HEK293T (cell line): ENCODE measurements around the gene QSOX2.

Experiments
- BHLHE40 ChIP-seq: fragments of 450-650 bp; IDR thresholded peaks from 2 replicates; pipeline ENCODE4 v1.6.1; 2016; ENCODE audit warnings: mild to moderate bottlenecking, moderate library complexity, borderline replicate concordance
- CTBP1 ChIP-seq: fragments of 450-650 bp; IDR thresholded peaks from 2 replicates; pipeline ENCODE4 v1.6.1; 2016; ENCODE audit warnings: borderline replicate concordance
- FOXK2 ChIP-seq: fragments of 450-650 bp; IDR thresholded peaks from 2 replicates; pipeline ENCODE4 v1.6.1; 2016; ENCODE audit warnings: mild to moderate bottlenecking
- FOXM1 ChIP-seq: fragments of 450-650 bp; IDR thresholded peaks from 2 replicates; pipeline ENCODE4 v1.6.1; 2017; ENCODE audit warnings: mild to moderate bottlenecking, borderline replicate concordance
- LEF1 ChIP-seq: fragments of 450-650 bp; IDR thresholded peaks from 2 replicates; pipeline ENCODE4 v1.6.1; 2017; ENCODE audit warnings: mild to moderate bottlenecking, borderline replicate concordance
- SP1 ChIP-seq: fragments of 450-650 bp; IDR thresholded peaks from 2 replicates; pipeline ENCODE4 v1.6.1; 2017
- SUZ12 ChIP-seq: fragments of 450-650 bp; IDR thresholded peaks from 2 replicates; pipeline ENCODE4 v1.6.1; 2016; ENCODE audit warnings: mild to moderate bottlenecking
- TARDBP ChIP-seq: fragments of 450-650 bp; IDR thresholded peaks from 2 replicates; pipeline ENCODE4 v1.6.1; 2016
- ZNF384 ChIP-seq: fragments of 450-650 bp; IDR thresholded peaks from 2 replicates; pipeline ENCODE4 v1.6.1; 2016

GRCh38 chr9:136243631-136244030 is 2.0 kb downstream of the QSOX2 start:
- TF ChIP-seq SP1 = no peak
- TF ChIP-seq TARDBP = no peak
- no peak for TF ChIP-seq BHLHE40
- TF ChIP-seq FOXK2 = no peak
- no peak for TF ChIP-seq LEF1
- no peak for TF ChIP-seq ZNF384
- TF ChIP-seq CTBP1 = no peak
- TF ChIP-seq FOXM1 = no peak
- no peak for TF ChIP-seq SUZ12
